ENCODE data around the gene TPK1.
"Not testable (repeated sequence)": the region's sequence is repeated elsewhere in the genome, so short reads cannot be mapped to it uniquely, and the experiment has no call there.

TPK1 gene

GRCh38 chr7:144776447-144776846 is 59.4 kb downstream of the TPK1 start:
- DNase-seq: no peak

GRCh38 chr7:144775749-144776148 is 60.1 kb downstream of the TPK1 start:
- DNase-seq: no peak

- DNase-seq: no peak
These were observed 63.9 kb downstream of the TPK1 start for GRCh38 chr7:144771927-144772326.

- DNase-seq: no peak
These were observed 64.7 kb downstream of the TPK1 start for GRCh38 chr7:144771174-144771573.

GRCh38 chr7:144769352-144769751 is 66.5 kb downstream of the TPK1 start:
- DNase-seq: no peak

- DNase-seq: no peak
These were observed 67.2 kb downstream of the TPK1 start for GRCh38 chr7:144768633-144769032.

GRCh38 chr7:144763291-144763690 is 72.6 kb downstream of the TPK1 start:
- no peak for DNase-seq

GRCh38 chr7:144762853-144763252 is 73.0 kb downstream of the TPK1 start:
- no peak for DNase-seq

GRCh38 chr7:144761493-144761892 is 74.4 kb downstream of the TPK1 start:
- DNase-seq: no peak

GRCh38 chr7:144759653-144760052 is 76.2 kb downstream of the TPK1 start:
- DNase-seq: no peak

GRCh38 chr7:144747936-144748335 is 87.9 kb downstream of the TPK1 start:
- DNase-seq: no peak

- DNase-seq: no peak
These were observed 97.0 kb downstream of the TPK1 start for GRCh38 chr7:144738708-144739314.

GRCh38 chr7:144738146-144738545 is 97.7 kb downstream of the TPK1 start:
- DNase-seq: no peak

GRCh38 chr7:144736880-144737493 is 98.9 kb downstream of the TPK1 start:
- DNase-seq: no peak

- no peak for DNase-seq
These were observed 100.2 kb downstream of the TPK1 start for GRCh38 chr7:144735505-144736276.

- no peak for DNase-seq
These were observed 104.0 kb downstream of the TPK1 start for GRCh38 chr7:144731661-144732351.

- DNase-seq: no peak
These were observed 105.6 kb downstream of the TPK1 start for GRCh38 chr7:144730224-144730623.

GRCh38 chr7:144729226-144729625 is 106.6 kb downstream of the TPK1 start:
- no peak for DNase-seq

- DNase-seq: no peak
These were observed 107.3 kb downstream of the TPK1 start for GRCh38 chr7:144728551-144728950.

GRCh38 chr7:144726840-144727239 is 109.0 kb downstream of the TPK1 start:
- not testable (repeated sequence) for DNase-seq

- DNase-seq: no peak
These were observed 110.8 kb downstream of the TPK1 start for GRCh38 chr7:144725070-144725469.

GRCh38 chr7:144723301-144723700 is 112.6 kb downstream of the TPK1 start:
- DNase-seq: no peak

GRCh38 chr7:144720710-144721109 is 115.1 kb downstream of the TPK1 start:
- no peak for DNase-seq

- no peak for DNase-seq
These were observed 115.7 kb downstream of the TPK1 start for GRCh38 chr7:144720149-144720548.

Data from DMS79 (cell line).